DMS79 treated with DMSO at 0.1 percent for 48 hours (cell line): ENCODE measurements around the gene FHIT.

Experiments used
- DNase-seq: peaks from one replicate; lab custom pipeline; 2025; lab: John Stamatoyannopoulos, UW

FHIT gene

GRCh38 chr3:59793976-59794375 is 1457.3 kb downstream of the FHIT start:
- no peak for DNase-seq

- DNase-seq = no peak
These were observed 1459.4 kb downstream of the FHIT start for GRCh38 chr3:59791774-59792308.

- no peak for DNase-seq
These were observed 1461.0 kb downstream of the FHIT start for GRCh38 chr3:59790241-59790640.

- no peak for DNase-seq
These were observed 1462.5 kb downstream of the FHIT start for GRCh38 chr3:59788801-59789200.

- no peak for DNase-seq
These were observed 1463.1 kb downstream of the FHIT start for GRCh38 chr3:59788133-59788532.

GRCh38 chr3:59786374-59786773 is 1464.9 kb downstream of the FHIT start:
- DNase-seq = no peak

GRCh38 chr3:59784164-59784563 is 1467.1 kb downstream of the FHIT start:
- DNase-seq = no peak

GRCh38 chr3:59783468-59783988 is 1467.7 kb downstream of the FHIT start:
- DNase-seq = no peak

- no peak for DNase-seq
These were observed 1468.6 kb downstream of the FHIT start for GRCh38 chr3:59782664-59783063.

GRCh38 chr3:59780209-59780608 is 1471.0 kb downstream of the FHIT start:
- no peak for DNase-seq

GRCh38 chr3:59779260-59779659 is 1472.0 kb downstream of the FHIT start:
- no peak for DNase-seq

- no peak for DNase-seq
These were observed 1473.6 kb downstream of the FHIT start for GRCh38 chr3:59777667-59778077.

GRCh38 chr3:59777066-59777465 is 1474.2 kb downstream of the FHIT start:
- DNase-seq = no peak

GRCh38 chr3:59775761-59776325 is 1475.4 kb downstream of the FHIT start:
- no peak for DNase-seq

- no peak for DNase-seq
These were observed 1476.1 kb downstream of the FHIT start for GRCh38 chr3:59775106-59775505.

- DNase-seq = no peak
These were observed 1476.6 kb downstream of the FHIT start for GRCh38 chr3:59774634-59775033.

- DNase-seq = no peak
These were observed 1477.3 kb downstream of the FHIT start for GRCh38 chr3:59774000-59774399.

GRCh38 chr3:59772416-59773408 is 1478.5 kb downstream of the FHIT start:
- DNase-seq = peak; percentile 5

GRCh38 chr3:59771768-59772181 is 1479.5 kb downstream of the FHIT start:
- DNase-seq = no peak

- no peak for DNase-seq
These were observed 1482.0 kb downstream of the FHIT start for GRCh38 chr3:59769127-59769750.

- no peak for DNase-seq
These were observed 1484.9 kb downstream of the FHIT start for GRCh38 chr3:59766200-59766872.

- DNase-seq = no peak
These were observed 1487.1 kb downstream of the FHIT start for GRCh38 chr3:59764171-59764570.
